K562 (cell line): Measurements from ENCODE around the gene SLC22A23. TPM values are rescaled to one million over a fixed set of nuclear protein-coding genes. Genes with fewer than 3 reads are reported as not detected.

Experiments used
- ARID3B ChIP-seq: fragments of 250-450 bp; sonication (Bioruptor Pico); IDR thresholded peaks from 2 replicates; pipeline ENCODE4 v1.4.0; 2020; ENCODE audit warnings: borderline replicate concordance
- ATF1 ChIP-seq, 2 experiments: fragments of 450-650 bp in 1 of 2; IDR thresholded peaks; 2 replicates each; pipeline ENCODE4 v1.6.1; 2016; ENCODE audit warnings: missing compliant biosample characterization in 1 of 2, missing genetic modification characterization in 1 of 2
- DDX20 ChIP-seq: fragments of 450-650 bp; IDR thresholded peaks from 2 replicates; pipeline ENCODE4 v1.6.1; 2016; ENCODE audit warnings: missing genetic modification characterization, low read depth, mild to moderate bottlenecking, missing compliant biosample characterization, moderate library complexity
- DNMT1 ChIP-seq: fragments of 450-650 bp; IDR thresholded peaks from 2 replicates; pipeline ENCODE4 v1.6.1; 2016; ENCODE audit warnings: antibody characterized with exemption, mild to moderate bottlenecking
- DPF2 ChIP-seq: fragments of 450-650 bp; IDR thresholded peaks from 2 replicates; pipeline ENCODE4 v1.6.1; 2016
- ELF2 ChIP-seq: fragments of 250-450 bp; sonication (Bioruptor Pico); IDR thresholded peaks from 2 replicates; pipeline ENCODE4 v1.5.0; 2021; ENCODE audit warnings: mild to moderate bottlenecking
- ESRRA ChIP-seq: fragments of 450-650 bp; IDR thresholded peaks from 2 replicates; pipeline ENCODE4 v1.6.1; 2014; ENCODE audit warnings: low read depth, mild to moderate bottlenecking, moderate library complexity, borderline replicate concordance
- GABPA ChIP-seq: fragments of 200-800 bp; sonication (Bioruptor generic); conservative IDR thresholded peaks from 2 replicates; pipeline ENCODE4 v1.6.1; 2016; ENCODE audit warnings: low read depth, missing genetic modification characterization, missing compliant biosample characterization
- GTF2A2 ChIP-seq: IDR thresholded peaks from 2 replicates; pipeline ENCODE4 v1.6.1; 2016; ENCODE audit warnings: mild to moderate bottlenecking, missing genetic modification characterization, missing compliant biosample characterization
- HOMEZ ChIP-seq: fragments of 250-450 bp; sonication (Bioruptor Pico); IDR thresholded peaks from 2 replicates; pipeline ENCODE4 v1.4.0; 2020; ENCODE audit warnings: mild to moderate bottlenecking, moderate library complexity
- KLF6 ChIP-seq: fragments of 250-450 bp; sonication (Bioruptor Pico); IDR thresholded peaks from 2 replicates; pipeline ENCODE4 v1.4.0; 2020; ENCODE audit warnings: mild to moderate bottlenecking, moderate library complexity, borderline replicate concordance
- NFRKB ChIP-seq: fragments of 450-650 bp; IDR thresholded peaks from 2 replicates; pipeline ENCODE4 v1.6.1; 2016; ENCODE audit warnings: low read depth
- RBM22 ChIP-seq: fragments of 200-400 bp; formaldehyde crosslinking; IDR thresholded peaks from 2 replicates; pipeline ENCODE4 v1.6.1; 2018; ENCODE audit warnings: low read length, low read depth; ENCODE audit not compliant: poor library complexity, severe bottlenecking
- STAT5A ChIP-seq: IDR thresholded peaks from 2 replicates; pipeline ENCODE4 v1.6.1; 2012; ENCODE audit warnings: low read length, inconsistent platforms, borderline replicate concordance
- TFAP4 ChIP-seq: sonication (generic); formaldehyde crosslinking; IDR thresholded peaks from 2 replicates; pipeline ENCODE4 v1.8.0; 2022; ENCODE audit warnings: missing genetic modification reagents, mild to moderate bottlenecking, moderate library complexity, borderline replicate concordance
- ZNF197 ChIP-seq: fragments of 200-800 bp; sonication (Bioruptor generic); IDR thresholded peaks from 2 replicates; pipeline ENCODE4 v1.6.1; 2016; ENCODE audit warnings: low read depth, missing genetic modification characterization, missing compliant biosample characterization
- ZNF395 ChIP-seq: fragments of 200-800 bp; sonication (Bioruptor generic); IDR thresholded peaks from 2 replicates; pipeline ENCODE4 v1.6.1; 2017; ENCODE audit warnings: missing genetic modification characterization, missing compliant biosample characterization
- ZNF449 ChIP-seq: fragments of 250-450 bp; sonication (Bioruptor Pico); IDR thresholded peaks from 2 replicates; pipeline ENCODE4 v1.8.0; 2022; ENCODE audit warnings: moderate library complexity, mild to moderate bottlenecking, inconsistent platforms
- ZNF584 ChIP-seq: fragments of 200-800 bp; sonication (Bioruptor generic); IDR thresholded peaks from 2 replicates; pipeline ENCODE4 v1.6.1; 2016; ENCODE audit warnings: low read depth, mild to moderate bottlenecking, missing genetic modification characterization, missing compliant biosample characterization
- ZNF589 ChIP-seq: fragments of 200-800 bp; sonication (Bioruptor generic); IDR thresholded peaks from 2 replicates; pipeline ENCODE4 v1.6.1; 2016; ENCODE audit warnings: low read depth, missing genetic modification characterization, missing compliant biosample characterization
- polyA plus RNA-seq, 8 experiments: library from polyadenylated mRNA; depleted of rRNA in 4 of 8; stranded (reverse) in 5 of 8; unstranded in 3 of 8; fragments of >200 nt; fragmentation: Nextera tagmentation in 2 of 8; fragmentation: Illumina TruSeq in 1 of 8; extraction: Ambion mirVana in 2 of 8; extraction: Trizol in 1 of 8; gene quantifications; 2 replicates each; pipeline versions ENCODE4 v1.2.1 to v1.2.3, GENCODE V29; 2011 to 2014; ENCODE audit warnings: inconsistent platforms in 1 of 8, missing spikeins in 1 of 8
- total RNA-seq, 7 experiments: library from RNA; depleted of rRNA in 6 of 7; stranded (reverse); fragments of >200 nt in 6 of 7; fragmentation: Illumina TruSeq in 2 of 7; extraction: Trizol in 2 of 7; gene quantifications; 2 replicates each; pipeline versions ENCODE4 v1.2.1 to v1.2.3, GENCODE V29; 2011 to 2021; ENCODE audit warnings: low replicate concordance in 1 of 7

Gene SLC22A23
- total and polyA plus RNA-seq, 9 of the 15 experiments (the other 6 are each of a cell fraction or from before 2014, with no cell fraction given) = 0.30 to 8.7 (median 2.5) TPM

GRCh38 chr6:3355358-3356055 is 101.3 kb downstream of the SLC22A23 start (continued):
- TF ChIP-seq HOMEZ (CRISPR knock-in tag) (no peak), KLF6 (CRISPR knock-in tag) (peak; percentile 77), STAT5A (no peak), GABPA (no peak), TFAP4 (no peak; the same call in 1 of the 2 replicates), ATF1 (CRISPR knock-in tag; IDR thresholded peaks at IDR 0.05) (no peak), ATF1 (tag; IDR thresholded peaks at IDR 0.05) (peak; percentile 37), NFRKB (peak; percentile 95), ZNF197 (CRISPR knock-in tag) (peak; percentile 84; the same call in 1 of the 2 replicates), ESRRA (peak; percentile 98), RBM22 (no peak), ZNF589 (CRISPR knock-in tag) (peak; percentile 88; the same call in 1 of the 2 replicates), ZNF449 (peak; percentile 77), ZNF395 (peak; percentile 71), DPF2 (0 out of 2 replicates have a peak, but pooled peaks have one; percentile 8), DNMT1 (peak; percentile 80; the same call in 1 of the 2 replicates), ARID3B (CRISPR knock-in tag) (no peak), DDX20 (peak; percentile 10; the same call in 1 of the 2 replicates), ELF2 (CRISPR knock-in tag) (peak; percentile 19; the same call in 1 of the 2 replicates), GTF2A2 (tag) (peak; percentile 48), ZNF584 (CRISPR knock-in tag) (peak; percentile 87; the same call in 1 of the 2 replicates)
